HCT116 (cell line): ENCODE results near the gene NEK11. TPM values are rescaled to one million over a fixed set of nuclear protein-coding genes. Genes with fewer than 3 reads are reported as not detected.

Experiments used
- ATAC-seq: fragments of 200-7000 bp; cut with Tn5 transposase; 2 replicates; pipeline ENCODE4 v1.9.1; 2020; ENCODE audit warnings: mild to moderate bottlenecking, moderate library complexity
- BruUV-seq: library from RNA; stranded (reverse); fragments of 400-500 nt; replicated peaks from 2 replicates; lab custom pipeline; 2021; lab: Mats Ljungman, UMichigan
- CTCF ChIA-PET: fragments of 300-600 bp; sonication (Branson Sonifier 250); formaldehyde crosslinking; loops from one replicate; lab custom pipeline; 2021; ENCODE audit warnings: antibody characterized with exemption; lab: Charles Lee
- POLR2A ChIA-PET: fragments of 300-600, 350-600 bp; sonication (Branson Sonifier 250); formaldehyde crosslinking; loops from one replicate; lab custom pipeline; 2021; ENCODE audit warnings: antibody characterized with exemption; lab: Charles Lee
- RAD21 ChIA-PET, 2 experiments: fragments of 300-600 bp; sonication (Branson Sonifier 250); formaldehyde crosslinking; loops; one replicate each; lab custom pipeline; 2023; ENCODE audit warnings: low total read pairs in 2 of 2; ENCODE audit not compliant: uncharacterized antibody in 2 of 2, unreplicated experiment in 2 of 2, low non-redundant PET in 1 of 2; lab: Charles Lee
- DNase-seq: peaks from one replicate; pipeline ENCODE4 v3.0.0-alpha.2; 2010; ENCODE audit warnings: low read depth, low spot score
- H2AFZ ChIP-seq: fragments of 200-600 bp; shearing (Covaris generic), sonication (generic); 2 replicates; pipeline ENCODE4 v1.6.1; 2017; ENCODE audit warnings: low read depth, mixed run types, mixed read lengths, antibody characterized with exemption, low read length; ENCODE audit not compliant: poor library complexity, severe bottlenecking
- H3K27ac ChIP-seq: 2 replicates; pipeline ENCODE4 v1.5.1; 2012; ENCODE audit warnings: low read depth, low read length
- H3K27me3 ChIP-seq: fragments of 200-600 bp; sonication (generic); 2 replicates; pipeline ENCODE4 v1.6.1; 2016; ENCODE audit warnings: mixed run types, low read length, mixed read lengths; ENCODE audit not compliant: insufficient read depth
- H3K36me3 ChIP-seq, 2 experiments: fragments of 200-500 bp in 1 of 2; fragments of 200-600 bp in 1 of 2; sonication (Bioruptor generic) in 1 of 2; sonication (generic) in 1 of 2; 2 replicates each; pipeline versions ENCODE4 v1.5.1 to v1.6.1; 2014 to 2016; ENCODE audit warnings: low read length in 2 of 2, inconsistent platforms in 1 of 2, mixed read lengths in 1 of 2, mixed run types in 1 of 2; ENCODE audit not compliant: insufficient read depth in 2 of 2, control insufficient read depth in 1 of 2
- H3K4me1 ChIP-seq, 2 experiments: fragments of 200-600 bp in 1 of 2; sonication (generic) in 1 of 2; 2 replicates each; pipeline versions ENCODE4 v1.5.1 to v1.6.1; 2012 to 2017; ENCODE audit warnings: low read length in 2 of 2, inconsistent platforms in 1 of 2, mild to moderate bottlenecking in 1 of 2, mixed read lengths in 1 of 2, mixed run types in 1 of 2, moderate library complexity in 1 of 2; ENCODE audit not compliant: insufficient read depth in 2 of 2, control insufficient read depth in 1 of 2
- H3K4me2 ChIP-seq: fragments of 200-600 bp; sonication (generic); 2 replicates; pipeline ENCODE4 v1.6.1; 2017; ENCODE audit warnings: mixed run types, low read length, mixed read lengths
- H3K4me3 ChIP-seq, 2 experiments: fragments of 200-600 bp in 1 of 2; sonication (generic) in 1 of 2; replicated peaks in 1 of 2; 2 replicates each; pipeline ENCODE4 v1.5.1; 2011 to 2016; ENCODE audit warnings: low read length in 2 of 2, control low read depth in 1 of 2, low read depth in 1 of 2, mild to moderate bottlenecking in 1 of 2, mixed read lengths in 1 of 2, mixed run types in 1 of 2
- H3K79me2 ChIP-seq: fragments of 200-600 bp; sonication (generic); 2 replicates; pipeline ENCODE4 v1.6.1; 2017; ENCODE audit warnings: mild to moderate bottlenecking, mixed run types, low read length, moderate library complexity, mixed read lengths; ENCODE audit not compliant: insufficient read depth
- H3K9ac ChIP-seq: fragments of 200-600 bp; sonication (generic); 2 replicates; pipeline ENCODE4 v1.6.1; 2016; ENCODE audit warnings: low read length, mixed read lengths
- H3K9me2 ChIP-seq: fragments of 200-600 bp; sonication (generic), shearing (Covaris generic); 2 replicates; pipeline ENCODE4 v1.6.1; 2017; ENCODE audit warnings: mixed run types, mild to moderate bottlenecking, moderate library complexity; ENCODE audit not compliant: insufficient read depth
- H3K9me3 ChIP-seq, 2 experiments: fragments of 200-500 bp in 1 of 2; fragments of 200-600 bp in 1 of 2; sonication (Bioruptor generic) in 1 of 2; sonication (generic) in 1 of 2; 2 replicates each; pipeline ENCODE4 v1.6.1; 2014 to 2017; ENCODE audit warnings: low read length in 2 of 2, mixed read lengths in 2 of 2, inconsistent platforms in 1 of 2, low read depth in 1 of 2, mild to moderate bottlenecking in 1 of 2, mixed run types in 1 of 2, moderate library complexity in 1 of 2; ENCODE audit not compliant: control insufficient read depth in 1 of 2, insufficient read depth in 1 of 2
- H4K20me1 ChIP-seq: fragments of 200-600 bp; sonication (generic), shearing (Covaris generic); 2 replicates; pipeline ENCODE4 v1.6.1; 2017; ENCODE audit warnings: mixed run types, mild to moderate bottlenecking, moderate library complexity; ENCODE audit not compliant: insufficient read depth
- ELF1 ChIP-seq: IDR thresholded peaks from 2 replicates; pipeline ENCODE4 v1.6.1; 2012; ENCODE audit warnings: low read depth, borderline replicate concordance
- EZH2phosphoT487 ChIP-seq: fragments of 200-600 bp; IDR thresholded peaks from 2 replicates; pipeline ENCODE4 v1.6.1; 2018; ENCODE audit warnings: antibody characterized with exemption, borderline replicate concordance
- POLR2AphosphoS5 ChIP-seq: IDR thresholded peaks from 2 replicates; pipeline ENCODE4 v1.6.1; 2011; ENCODE audit warnings: mild to moderate bottlenecking, low read depth, low read length, moderate library complexity
- SIN3A ChIP-seq: IDR thresholded peaks from 2 replicates; pipeline ENCODE4 v1.6.1; 2012; ENCODE audit warnings: low read depth
- SP1 ChIP-seq: IDR thresholded peaks from 2 replicates; pipeline ENCODE4 v1.6.1; 2012; ENCODE audit warnings: low read depth
- SRF ChIP-seq: IDR thresholded peaks from 2 replicates; pipeline ENCODE4 v1.6.1; 2012; ENCODE audit warnings: low read depth
- TCF7L2 ChIP-seq: IDR thresholded peaks from 2 replicates; pipeline ENCODE4 v1.7.0; 2011; ENCODE audit warnings: borderline replicate concordance, inconsistent platforms; ENCODE audit not compliant: insufficient read depth, insufficient read length; ENCODE audit errors: extremely low read depth
- ZNF274 ChIP-seq: fragments of 200-500 bp; sonication (Bioruptor generic); IDR thresholded peaks from 2 replicates; pipeline ENCODE4 v1.6.1; 2014; ENCODE audit warnings: mild to moderate bottlenecking, low read depth, low read length, inconsistent platforms
- intact Hi-C: fragments of 100-400 bp; cut with micrococcal nuclease; formaldehyde crosslinking; loops from 2 replicates; pipeline ENCODE4 v1.10.0; 2022
- total RNA-seq: library from RNA; stranded (reverse); gene quantifications from one replicate; pipeline ENCODE4 v1.2.1, GENCODE V29; 2021; ENCODE audit not compliant: unreplicated experiment
- TF ChIP-seq, protein P1 (sequence below), 3 experiments: fragments of 200-600 bp in 1 of 3; sonication (generic) in 1 of 3; IDR thresholded peaks in 2 of 3; conservative IDR thresholded peaks in 1 of 3; 2 replicates each; pipeline ENCODE4 v1.5.1; 2012 to 2017; ENCODE audit warnings: low read depth in 2 of 3, low read length in 2 of 3, antibody characterized with exemption in 1 of 3, borderline replicate concordance in 1 of 3, control low read depth in 1 of 3, mild to moderate bottlenecking in 1 of 3, mixed read lengths in 1 of 3, mixed run types in 1 of 3, moderate library complexity in 1 of 3; ENCODE audit not compliant: insufficient read depth in 1 of 3

Gene NEK11
- total RNA-seq, 1 experiment from 2014 or later = 3.1 TPM

DNA sequence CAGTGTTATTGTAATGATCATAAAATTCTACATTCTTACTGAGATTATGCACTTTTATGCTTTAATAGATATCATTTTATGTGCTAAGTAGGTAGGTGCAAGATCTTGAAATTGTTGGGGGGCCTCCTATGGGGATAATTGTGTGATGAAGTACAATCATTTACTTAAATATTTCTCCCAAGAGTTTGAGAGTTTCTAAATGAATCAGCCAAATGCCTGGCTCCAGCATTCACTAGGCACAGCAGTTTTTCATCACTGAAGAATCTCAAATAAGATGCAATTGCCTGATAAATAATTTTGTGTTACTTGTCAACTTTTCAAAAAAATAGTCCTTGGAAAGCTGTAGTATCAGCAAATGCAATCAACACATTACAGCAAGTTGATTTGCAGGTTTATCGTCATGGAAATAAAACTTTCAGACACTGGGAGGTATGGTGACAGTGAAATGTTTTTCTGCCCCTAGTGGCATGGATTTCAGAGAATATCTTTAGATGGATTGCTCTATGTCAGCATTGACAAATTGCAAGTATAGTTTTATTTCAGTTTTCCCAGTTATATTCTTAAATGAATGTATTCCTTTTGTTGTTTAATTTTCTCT is 167.1 kb downstream of the NEK11 start:
- no peak for DNase-seq
- POLR2A ChIA-PET = no interaction called here
- Histone ChIP-seq H3K36me3 (no peaks in the 10 kb centered on the region), H3K9me2 (no peaks in the 10 kb centered on the region), H4K20me1 (no peaks in the 10 kb centered on the region), H3K9me3 (no peaks in the 10 kb centered on the region), H3K79me2 (no peaks in the 10 kb centered on the region), H2AFZ (no peak overlapping the region), H3K9ac (no peak overlapping the region), H3K27ac (no peak overlapping the region), H3K4me1 (no peaks in the 10 kb centered on the region), H3K4me2 (no peak overlapping the region), H3K27me3 (no peaks in the 10 kb centered on the region), H3K4me3 (no peak overlapping the region)
- TF ChIP-seq, protein P1, sequence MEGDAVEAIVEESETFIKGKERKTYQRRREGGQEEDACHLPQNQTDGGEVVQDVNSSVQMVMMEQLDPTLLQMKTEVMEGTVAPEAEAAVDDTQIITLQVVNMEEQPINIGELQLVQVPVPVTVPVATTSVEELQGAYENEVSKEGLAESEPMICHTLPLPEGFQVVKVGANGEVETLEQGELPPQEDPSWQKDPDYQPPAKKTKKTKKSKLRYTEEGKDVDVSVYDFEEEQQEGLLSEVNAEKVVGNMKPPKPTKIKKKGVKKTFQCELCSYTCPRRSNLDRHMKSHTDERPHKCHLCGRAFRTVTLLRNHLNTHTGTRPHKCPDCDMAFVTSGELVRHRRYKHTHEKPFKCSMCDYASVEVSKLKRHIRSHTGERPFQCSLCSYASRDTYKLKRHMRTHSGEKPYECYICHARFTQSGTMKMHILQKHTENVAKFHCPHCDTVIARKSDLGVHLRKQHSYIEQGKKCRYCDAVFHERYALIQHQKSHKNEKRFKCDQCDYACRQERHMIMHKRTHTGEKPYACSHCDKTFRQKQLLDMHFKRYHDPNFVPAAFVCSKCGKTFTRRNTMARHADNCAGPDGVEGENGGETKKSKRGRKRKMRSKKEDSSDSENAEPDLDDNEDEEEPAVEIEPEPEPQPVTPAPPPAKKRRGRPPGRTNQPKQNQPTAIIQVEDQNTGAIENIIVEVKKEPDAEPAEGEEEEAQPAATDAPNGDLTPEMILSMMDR (IDR thresholded peaks at IDR 0.05 in 2 of 3, conservative IDR thresholded peaks at IDR 0.05 in 1 of 3; ENCODE audit: borderline replicate concordance in 1 of 3, insufficient read depth in 1 of 3, low read depth in 2 of 3, low read length in 2 of 3) = peak in 1 of 3 experiments; percentile 33; a peak in 1 of 6 replicates
- TF ChIP-seq ELF1 (no peak), POLR2AphosphoS5 (no peak)
- peak; percentile 50; the same call in 1 of the 2 replicates for ATAC-seq
- BruUV-seq = no TSS peak
- CTCF ChIA-PET = no interaction called here
- intact Hi-C loops = no loop called here
- RAD21 ChIA-PET = no interaction called here

DNA sequence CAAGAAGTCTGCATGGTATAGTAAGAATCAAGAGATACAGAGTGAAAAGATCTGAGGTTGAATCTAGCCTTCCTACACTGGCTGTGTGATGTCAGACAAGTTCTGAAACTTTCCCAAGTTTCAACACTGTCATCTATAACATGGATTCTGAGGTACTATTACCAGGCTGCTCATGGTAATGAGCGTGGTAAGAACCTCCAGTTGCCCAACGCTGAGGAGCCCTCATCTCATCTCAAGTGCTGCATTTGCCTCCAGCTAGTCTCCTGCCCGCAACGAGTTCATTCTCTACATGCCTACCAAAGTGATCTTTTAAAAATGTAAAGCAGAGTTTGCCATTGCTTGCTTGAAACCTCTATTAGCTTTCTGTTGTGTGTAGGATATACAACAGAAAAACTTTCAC is 168.1 kb downstream of the NEK11 start:
- no peak overlapping the region for H3K4me3 ChIP-seq
- H3K36me3 ChIP-seq = no peaks in the 10 kb centered on the region
- H3K9ac ChIP-seq = no peak overlapping the region
- no peak overlapping the region for H2AFZ ChIP-seq
- no peak for ATAC-seq
- ChIA-PET CTCF (no interaction called here), RAD21 (no interaction called here), POLR2A (no interaction called here)
- no peak overlapping the region for H3K27ac ChIP-seq
- no peak for TF ChIP-seq ZNF274
- TF ChIP-seq SP1 = no peak
- no peak for TF ChIP-seq EZH2phosphoT487
- no peak for TF ChIP-seq TCF7L2
- no peak for TF ChIP-seq SIN3A
- no peak for TF ChIP-seq SRF
- no peaks in the 10 kb centered on the region for H3K27me3 ChIP-seq
- no peaks in the 10 kb centered on the region for H3K9me2 ChIP-seq
- H3K4me1 ChIP-seq = no peaks in the 10 kb centered on the region
- no TSS peak for BruUV-seq
- intact Hi-C loops = no loop called here
- H4K20me1 ChIP-seq = no peaks in the 10 kb centered on the region
- no peaks in the 10 kb centered on the region for H3K79me2 ChIP-seq
- peaks cover 0 to 2% of the 10 kb centered on the region in 2 experiments; a peak in 1 of 4 replicates for H3K9me3 ChIP-seq
- no peak overlapping the region for H3K4me2 ChIP-seq
- no peak for DNase-seq
